Measurements from ENCODE around the gene PGBD5. TPM values are rescaled to one million over a fixed set of nuclear protein-coding genes. Genes with fewer than 3 reads are reported as not detected.

The PGBD5 gene
- total and polyA plus RNA-seq, 9 of the 15 experiments (the other 6 are each of a cell fraction or from before 2014, with no cell fraction given), result under 0.01 to 0.40 (median 0.10) TPM; not detected in 3

DNA sequence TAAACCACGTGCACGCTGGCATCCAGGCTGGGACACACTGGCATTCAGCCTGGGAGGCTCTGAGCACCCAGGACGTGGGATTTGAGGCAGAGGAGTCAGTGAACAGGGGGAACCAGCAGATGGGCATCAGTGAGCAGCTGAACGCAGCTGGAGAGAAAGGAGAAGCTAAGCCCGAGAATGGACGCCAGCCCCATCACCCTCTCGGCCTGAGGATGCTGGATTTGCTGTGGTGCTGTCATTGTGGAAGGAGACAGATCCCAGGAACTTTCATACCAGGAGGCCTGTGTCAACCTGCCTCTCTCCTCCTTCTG, 132.8 kb downstream of the PGBD5 start:
- Histone ChIP-seq H3K27me3 (ENCODE audit: control insufficient read depth in 2 of 2, insufficient read depth in 2 of 2, low read length in 2 of 2) (peaks cover 51 to 56% of the 10 kb centered on the region in 2 experiments), H3K79me2 (ENCODE audit: control insufficient read depth, insufficient read depth, low read length) (no peaks in the 10 kb centered on the region), H3K9me3 (replicated peaks; ENCODE audit: control insufficient read depth, insufficient read depth, low read depth, low read length) (no peaks in the 10 kb centered on the region), H3K36me3 (ENCODE audit: control insufficient read depth, insufficient read depth, low read length) (no peaks in the 10 kb centered on the region), H3K27ac (ENCODE audit: extremely low read depth, low read depth, low read length) (no peak overlapping the region), H4K20me1 (replicated peaks; ENCODE audit: control insufficient read depth, insufficient read depth, low read length) (peaks cover 14% of the 10 kb centered on the region), H3K4me2 (ENCODE audit: insufficient read depth, low read length) (no peak overlapping the region), H3K4me1 (replicated peaks in 1 of 2; ENCODE audit: control insufficient read depth in 2 of 2, insufficient read depth in 2 of 2, low read length in 2 of 2) (0 out of 5 replicates have a peak, but pooled peaks cover 0 to 3% of the 10 kb centered on the region in 2 experiments), H2AFZ (ENCODE audit: low read depth, low read length) (no peak overlapping the region), H3K9me1 (ENCODE audit: control insufficient read depth, insufficient read depth, low read length) (no peaks in the 10 kb centered on the region), H3K9ac (ENCODE audit: insufficient read depth in 1 of 2, low read depth in 2 of 2, low read length in 2 of 2) (no peak overlapping the region), H3K4me3 (no peak overlapping the region)
- in situ Hi-C loops (cut with MboI), result no loop called here
- BruUV-seq (replicated peaks), result no TSS peak
- WGBS (ENCODE audit: insufficient coverage, low coverage, missing lambda C conversion rate), result 1% methylated on average over 7 of the region's 7 CpGs
- CTCF ChIA-PET (ENCODE audit: low intra/inter-chr PET ratio), result no interaction called here
- ATAC-seq, result no peak
- intact Hi-C loops (cut with micrococcal nuclease), result no loop called here
- no peak for DNase-seq (ENCODE audit: extremely low read depth in 1 of 4, low spot score in 3 of 4)
- POLR2A ChIA-PET, result interaction anchor here (0.5 to 1.2 kb wide), 2 partner anchors 32 to 200 kb away, joined by 3 read pairs; no protein-coding TSS in a partner anchor
- FAIRE-seq, result no peak
- TF ChIP-seq ZNF79 (CRISPR knock-in tag; IDR thresholded peaks at IDR 0.05; ENCODE audit: low read depth) (no peak), SMARCB1 (IDR thresholded peaks at IDR 0.05; ENCODE audit: insufficient read length, low read depth) (no peak), ZNF212 (CRISPR knock-in tag; IDR thresholded peaks at IDR 0.05) (no peak), ZNF778 (CRISPR knock-in tag; IDR thresholded peaks at IDR 0.05) (no peak), RBM25 (IDR thresholded peaks at IDR 0.05; ENCODE audit: low read depth, low read length, severe bottlenecking) (no peak), FOXK2 (conservative IDR thresholded peaks at IDR 0.05 in 1 of 2, IDR thresholded peaks at IDR 0.05 in 1 of 2; ENCODE audit: low read depth in 2 of 2) (no peak), ZNF175 (CRISPR knock-in tag; IDR thresholded peaks at IDR 0.05; ENCODE audit: low read depth) (no peak), ATF1 (CRISPR knock-in tag; IDR thresholded peaks at IDR 0.05) (no peak), ATF1 (tag; IDR thresholded peaks at IDR 0.05) (no peak), SMC3 (conservative IDR thresholded peaks at IDR 0.05; ENCODE audit: insufficient read depth, low read depth, low read length) (no peak), E2F3 (CRISPR knock-in tag; IDR thresholded peaks at IDR 0.05) (no peak)
- TF ChIP-seq, protein P1, sequence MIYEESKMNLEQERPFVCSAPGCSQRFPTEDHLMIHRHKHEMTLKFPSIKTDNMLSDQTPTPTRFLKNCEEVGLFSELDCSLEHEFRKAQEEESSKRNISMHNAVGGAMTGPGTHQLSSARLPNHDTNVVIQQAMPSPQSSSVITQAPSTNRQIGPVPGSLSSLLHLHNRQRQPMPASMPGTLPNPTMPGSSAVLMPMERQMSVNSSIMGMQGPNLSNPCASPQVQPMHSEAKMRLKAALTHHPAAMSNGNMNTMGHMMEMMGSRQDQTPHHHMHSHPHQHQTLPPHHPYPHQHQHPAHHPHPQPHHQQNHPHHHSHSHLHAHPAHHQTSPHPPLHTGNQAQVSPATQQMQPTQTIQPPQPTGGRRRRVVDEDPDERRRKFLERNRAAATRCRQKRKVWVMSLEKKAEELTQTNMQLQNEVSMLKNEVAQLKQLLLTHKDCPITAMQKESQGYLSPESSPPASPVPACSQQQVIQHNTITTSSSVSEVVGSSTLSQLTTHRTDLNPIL (CRISPR knock-in tag; IDR thresholded peaks at IDR 0.05), result no peak
- TF ChIP-seq, protein P2, sequence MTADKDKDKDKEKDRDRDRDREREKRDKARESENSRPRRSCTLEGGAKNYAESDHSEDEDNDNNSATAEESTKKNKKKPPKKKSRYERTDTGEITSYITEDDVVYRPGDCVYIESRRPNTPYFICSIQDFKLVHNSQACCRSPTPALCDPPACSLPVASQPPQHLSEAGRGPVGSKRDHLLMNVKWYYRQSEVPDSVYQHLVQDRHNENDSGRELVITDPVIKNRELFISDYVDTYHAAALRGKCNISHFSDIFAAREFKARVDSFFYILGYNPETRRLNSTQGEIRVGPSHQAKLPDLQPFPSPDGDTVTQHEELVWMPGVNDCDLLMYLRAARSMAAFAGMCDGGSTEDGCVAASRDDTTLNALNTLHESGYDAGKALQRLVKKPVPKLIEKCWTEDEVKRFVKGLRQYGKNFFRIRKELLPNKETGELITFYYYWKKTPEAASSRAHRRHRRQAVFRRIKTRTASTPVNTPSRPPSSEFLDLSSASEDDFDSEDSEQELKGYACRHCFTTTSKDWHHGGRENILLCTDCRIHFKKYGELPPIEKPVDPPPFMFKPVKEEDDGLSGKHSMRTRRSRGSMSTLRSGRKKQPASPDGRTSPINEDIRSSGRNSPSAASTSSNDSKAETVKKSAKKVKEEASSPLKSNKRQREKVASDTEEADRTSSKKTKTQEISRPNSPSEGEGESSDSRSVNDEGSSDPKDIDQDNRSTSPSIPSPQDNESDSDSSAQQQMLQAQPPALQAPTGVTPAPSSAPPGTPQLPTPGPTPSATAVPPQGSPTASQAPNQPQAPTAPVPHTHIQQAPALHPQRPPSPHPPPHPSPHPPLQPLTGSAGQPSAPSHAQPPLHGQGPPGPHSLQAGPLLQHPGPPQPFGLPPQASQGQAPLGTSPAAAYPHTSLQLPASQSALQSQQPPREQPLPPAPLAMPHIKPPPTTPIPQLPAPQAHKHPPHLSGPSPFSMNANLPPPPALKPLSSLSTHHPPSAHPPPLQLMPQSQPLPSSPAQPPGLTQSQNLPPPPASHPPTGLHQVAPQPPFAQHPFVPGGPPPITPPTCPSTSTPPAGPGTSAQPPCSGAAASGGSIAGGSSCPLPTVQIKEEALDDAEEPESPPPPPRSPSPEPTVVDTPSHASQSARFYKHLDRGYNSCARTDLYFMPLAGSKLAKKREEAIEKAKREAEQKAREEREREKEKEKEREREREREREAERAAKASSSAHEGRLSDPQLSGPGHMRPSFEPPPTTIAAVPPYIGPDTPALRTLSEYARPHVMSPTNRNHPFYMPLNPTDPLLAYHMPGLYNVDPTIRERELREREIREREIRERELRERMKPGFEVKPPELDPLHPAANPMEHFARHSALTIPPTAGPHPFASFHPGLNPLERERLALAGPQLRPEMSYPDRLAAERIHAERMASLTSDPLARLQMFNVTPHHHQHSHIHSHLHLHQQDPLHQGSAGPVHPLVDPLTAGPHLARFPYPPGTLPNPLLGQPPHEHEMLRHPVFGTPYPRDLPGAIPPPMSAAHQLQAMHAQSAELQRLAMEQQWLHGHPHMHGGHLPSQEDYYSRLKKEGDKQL (CRISPR knock-in tag; IDR thresholded peaks at IDR 0.05; ENCODE audit: borderline replicate concordance), result no peak
- TF ChIP-seq, protein P3, sequence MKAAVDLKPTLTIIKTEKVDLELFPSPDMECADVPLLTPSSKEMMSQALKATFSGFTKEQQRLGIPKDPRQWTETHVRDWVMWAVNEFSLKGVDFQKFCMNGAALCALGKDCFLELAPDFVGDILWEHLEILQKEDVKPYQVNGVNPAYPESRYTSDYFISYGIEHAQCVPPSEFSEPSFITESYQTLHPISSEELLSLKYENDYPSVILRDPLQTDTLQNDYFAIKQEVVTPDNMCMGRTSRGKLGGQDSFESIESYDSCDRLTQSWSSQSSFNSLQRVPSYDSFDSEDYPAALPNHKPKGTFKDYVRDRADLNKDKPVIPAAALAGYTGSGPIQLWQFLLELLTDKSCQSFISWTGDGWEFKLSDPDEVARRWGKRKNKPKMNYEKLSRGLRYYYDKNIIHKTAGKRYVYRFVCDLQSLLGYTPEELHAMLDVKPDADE (conservative IDR thresholded peaks at IDR 0.05; ENCODE audit: control insufficient read depth, low read depth, low read length), result no peak
- TF ChIP-seq, protein P4, sequence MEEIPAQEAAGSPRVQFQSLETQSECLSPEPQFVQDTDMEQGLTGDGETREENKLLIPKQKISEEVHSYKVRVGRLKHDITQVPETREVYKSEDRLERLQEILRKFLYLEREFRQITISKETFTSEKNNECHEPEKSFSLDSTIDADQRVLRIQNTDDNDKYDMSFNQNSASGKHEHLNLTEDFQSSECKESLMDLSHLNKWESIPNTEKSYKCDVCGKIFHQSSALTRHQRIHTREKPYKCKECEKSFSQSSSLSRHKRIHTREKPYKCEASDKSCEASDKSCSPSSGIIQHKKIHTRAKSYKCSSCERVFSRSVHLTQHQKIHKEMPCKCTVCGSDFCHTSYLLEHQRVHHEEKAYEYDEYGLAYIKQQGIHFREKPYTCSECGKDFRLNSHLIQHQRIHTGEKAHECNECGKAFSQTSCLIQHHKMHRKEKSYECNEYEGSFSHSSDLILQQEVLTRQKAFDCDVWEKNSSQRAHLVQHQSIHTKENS (CRISPR knock-in tag; IDR thresholded peaks at IDR 0.05), result no peak

Measured in K562 (cell line).